GM20000 (cell line): Measurements from ENCODE around the gene SUSD1.

Source experiments
- DNase-seq: peaks from one replicate; pipeline ENCODE4 v3.0.0; 2012; ENCODE audit warnings: low spot score
- TF ChIP-seq, protein P1 (sequence below): IDR thresholded peaks from 2 replicates; pipeline ENCODE4 v1.5.1; 2012; ENCODE audit warnings: mild to moderate bottlenecking, control low read depth; ENCODE audit errors: extremely low read depth, missing control alignments

Gene SUSD1

DNA sequence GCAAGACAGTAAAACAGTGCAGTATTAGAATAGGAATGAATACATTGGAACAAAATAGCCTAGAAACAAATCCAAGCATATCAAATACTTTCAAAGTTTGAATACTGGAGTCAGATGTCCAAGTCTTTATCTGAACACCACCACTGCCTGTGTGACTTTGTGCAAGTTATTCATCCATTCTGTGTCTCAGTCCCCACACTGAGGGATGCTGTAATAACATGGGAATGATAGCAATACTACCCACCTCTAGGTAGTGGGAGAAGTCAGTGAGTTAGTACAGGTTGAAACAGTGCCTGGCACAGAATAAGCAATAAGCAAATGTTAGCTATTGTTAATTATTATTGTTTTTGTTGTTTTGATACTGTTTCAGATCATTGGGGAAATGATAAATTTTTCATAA is 130.9 kb downstream of the SUSD1 start:
- DNase-seq, result no peak
- TF ChIP-seq, protein P1, sequence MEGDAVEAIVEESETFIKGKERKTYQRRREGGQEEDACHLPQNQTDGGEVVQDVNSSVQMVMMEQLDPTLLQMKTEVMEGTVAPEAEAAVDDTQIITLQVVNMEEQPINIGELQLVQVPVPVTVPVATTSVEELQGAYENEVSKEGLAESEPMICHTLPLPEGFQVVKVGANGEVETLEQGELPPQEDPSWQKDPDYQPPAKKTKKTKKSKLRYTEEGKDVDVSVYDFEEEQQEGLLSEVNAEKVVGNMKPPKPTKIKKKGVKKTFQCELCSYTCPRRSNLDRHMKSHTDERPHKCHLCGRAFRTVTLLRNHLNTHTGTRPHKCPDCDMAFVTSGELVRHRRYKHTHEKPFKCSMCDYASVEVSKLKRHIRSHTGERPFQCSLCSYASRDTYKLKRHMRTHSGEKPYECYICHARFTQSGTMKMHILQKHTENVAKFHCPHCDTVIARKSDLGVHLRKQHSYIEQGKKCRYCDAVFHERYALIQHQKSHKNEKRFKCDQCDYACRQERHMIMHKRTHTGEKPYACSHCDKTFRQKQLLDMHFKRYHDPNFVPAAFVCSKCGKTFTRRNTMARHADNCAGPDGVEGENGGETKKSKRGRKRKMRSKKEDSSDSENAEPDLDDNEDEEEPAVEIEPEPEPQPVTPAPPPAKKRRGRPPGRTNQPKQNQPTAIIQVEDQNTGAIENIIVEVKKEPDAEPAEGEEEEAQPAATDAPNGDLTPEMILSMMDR, result no peak

DNA sequence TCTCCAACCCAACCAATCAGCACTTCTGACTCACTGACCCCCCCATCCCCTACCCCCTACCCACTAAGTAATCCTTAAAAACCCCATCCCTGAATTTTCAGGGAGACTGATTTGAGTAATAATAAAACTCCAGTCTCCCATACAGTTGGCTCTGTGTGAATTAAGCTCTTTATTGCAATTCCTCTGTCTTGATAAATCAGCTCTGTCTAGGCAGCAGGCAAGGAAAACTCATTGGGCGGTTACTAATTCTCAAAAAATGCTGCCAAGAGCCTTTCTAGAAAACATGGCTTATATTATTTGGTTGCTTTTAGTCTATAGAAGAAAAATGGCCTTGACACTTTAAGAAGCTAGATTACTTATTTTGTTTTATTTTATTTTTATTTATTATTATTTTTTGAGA is 131.7 kb downstream of the SUSD1 start:
- DNase-seq, result no peak
- TF ChIP-seq, protein P1, result no peak

DNA sequence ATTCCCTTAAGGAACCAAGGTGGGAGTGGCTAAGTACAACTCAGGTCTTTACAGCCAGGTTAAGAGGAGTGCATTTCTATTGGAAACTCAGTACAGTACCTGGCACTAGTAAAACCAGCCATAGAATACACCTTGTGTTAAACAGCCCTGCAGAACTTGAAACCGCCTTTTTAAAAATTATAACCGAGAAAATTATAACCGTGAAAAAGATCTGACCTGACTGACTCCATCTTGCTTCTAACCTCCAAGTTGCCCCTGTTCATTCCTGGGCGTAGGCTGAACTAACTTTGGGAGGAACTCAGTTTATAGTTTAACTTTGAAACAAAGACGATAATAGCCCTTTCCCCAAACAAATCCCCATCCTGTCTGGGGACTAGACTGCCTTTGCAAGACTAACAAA is 132.3 kb downstream of the SUSD1 start:
- TF ChIP-seq, protein P1, result no peak

DNA sequence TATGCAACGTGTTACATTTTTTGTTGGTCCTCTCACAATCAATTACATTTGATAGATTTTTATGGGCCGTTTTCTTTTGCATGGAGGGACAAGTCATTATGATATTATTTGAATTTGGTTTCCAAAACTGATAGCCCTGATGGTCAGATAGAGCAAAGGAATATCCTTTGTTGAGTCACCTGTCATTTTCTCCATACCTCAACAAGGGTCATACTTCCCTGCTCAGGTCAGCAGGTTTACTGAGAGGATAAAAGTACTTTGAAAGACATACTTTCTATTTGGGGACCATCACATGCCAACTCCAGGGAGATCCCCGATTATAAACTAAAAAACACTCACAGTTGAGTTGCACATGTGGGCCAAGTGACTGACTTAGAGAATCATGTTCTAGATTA is 132.9 kb downstream of the SUSD1 start:
- DNase-seq, result no peak

More for the DNA sequence above, 132.3 kb downstream of the SUSD1 start:
- DNase-seq, result no peak

DNA sequence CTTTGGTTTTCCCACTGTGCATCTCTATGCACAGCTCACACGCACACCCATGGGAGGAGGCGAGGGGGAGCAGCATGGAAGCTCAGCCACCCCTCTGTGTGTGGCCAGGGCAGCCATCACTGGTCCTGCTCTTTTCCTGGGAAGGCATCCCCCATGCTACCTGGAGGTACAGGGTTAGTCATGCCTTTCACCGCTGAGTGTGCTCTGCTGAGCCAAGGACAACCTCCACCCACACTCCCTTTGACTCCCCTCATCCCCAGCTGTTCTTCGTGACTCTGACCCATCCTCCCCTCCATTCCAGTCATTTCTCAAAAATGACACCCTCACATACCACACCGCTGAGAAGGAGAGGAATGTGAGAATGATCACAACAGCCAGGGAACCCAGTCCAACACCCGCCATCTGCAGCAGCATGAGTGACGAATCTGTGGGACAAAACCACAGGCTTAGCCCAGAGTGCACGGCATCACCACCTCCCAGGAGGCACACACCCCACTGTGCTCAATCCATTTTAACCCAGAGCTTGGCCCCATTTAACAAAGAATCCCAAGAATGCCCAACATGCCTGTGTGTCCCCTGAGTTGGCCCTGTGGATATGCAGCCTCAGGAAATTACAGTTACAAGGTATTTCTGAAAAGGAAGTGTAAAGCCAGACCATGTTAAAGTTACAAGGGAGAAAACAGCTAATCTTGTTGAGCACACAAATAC is 133.4 kb downstream of the SUSD1 start:
- TF ChIP-seq, protein P1, result no peak
- no peak for DNase-seq

More for the DNA sequence above, 132.9 kb downstream of the SUSD1 start:
- TF ChIP-seq, protein P1, result no peak

DNA sequence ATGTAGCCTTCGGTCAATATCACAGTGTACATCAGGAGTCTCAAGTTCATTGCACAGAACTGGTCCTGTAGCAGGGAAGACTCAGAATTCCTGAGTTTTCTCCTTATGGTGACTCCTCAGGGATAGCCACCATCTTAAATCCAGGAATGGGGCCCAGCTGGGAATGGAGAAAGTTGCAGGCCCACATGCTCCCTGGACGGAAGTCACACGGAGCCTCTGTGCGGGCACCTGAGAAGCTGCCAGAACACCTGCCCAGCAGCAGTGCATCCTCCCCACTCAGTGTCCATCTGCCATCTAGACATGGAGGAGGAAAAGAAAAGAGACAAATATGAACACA is 133.9 kb downstream of the SUSD1 start:
- TF ChIP-seq, protein P1, result no peak
- no peak for DNase-seq

DNA sequence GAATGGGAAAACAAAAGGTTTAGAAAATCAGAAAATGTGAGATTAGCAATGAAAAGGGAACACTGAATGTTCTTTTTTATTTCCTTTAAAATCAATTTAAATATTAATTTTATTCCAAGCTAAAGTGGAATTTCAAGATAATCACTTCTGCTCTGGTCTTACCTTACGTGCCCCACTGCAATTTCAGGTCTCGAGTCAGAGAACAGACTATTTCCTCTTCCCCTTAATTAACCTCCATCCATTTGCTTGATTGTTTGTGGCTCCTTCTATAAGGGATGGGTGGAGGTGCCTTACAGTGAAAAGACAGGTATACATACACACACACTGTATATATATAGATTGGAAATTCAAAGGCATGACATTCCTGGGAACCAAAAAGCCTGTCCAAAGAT is 137.1 kb downstream of the SUSD1 start:
- TF ChIP-seq, protein P1, result no peak

More for the DNA sequence above, 137.1 kb downstream of the SUSD1 start:
- no peak for DNase-seq
